Measurements from ENCODE around the gene SLC16A3.

DNA sequence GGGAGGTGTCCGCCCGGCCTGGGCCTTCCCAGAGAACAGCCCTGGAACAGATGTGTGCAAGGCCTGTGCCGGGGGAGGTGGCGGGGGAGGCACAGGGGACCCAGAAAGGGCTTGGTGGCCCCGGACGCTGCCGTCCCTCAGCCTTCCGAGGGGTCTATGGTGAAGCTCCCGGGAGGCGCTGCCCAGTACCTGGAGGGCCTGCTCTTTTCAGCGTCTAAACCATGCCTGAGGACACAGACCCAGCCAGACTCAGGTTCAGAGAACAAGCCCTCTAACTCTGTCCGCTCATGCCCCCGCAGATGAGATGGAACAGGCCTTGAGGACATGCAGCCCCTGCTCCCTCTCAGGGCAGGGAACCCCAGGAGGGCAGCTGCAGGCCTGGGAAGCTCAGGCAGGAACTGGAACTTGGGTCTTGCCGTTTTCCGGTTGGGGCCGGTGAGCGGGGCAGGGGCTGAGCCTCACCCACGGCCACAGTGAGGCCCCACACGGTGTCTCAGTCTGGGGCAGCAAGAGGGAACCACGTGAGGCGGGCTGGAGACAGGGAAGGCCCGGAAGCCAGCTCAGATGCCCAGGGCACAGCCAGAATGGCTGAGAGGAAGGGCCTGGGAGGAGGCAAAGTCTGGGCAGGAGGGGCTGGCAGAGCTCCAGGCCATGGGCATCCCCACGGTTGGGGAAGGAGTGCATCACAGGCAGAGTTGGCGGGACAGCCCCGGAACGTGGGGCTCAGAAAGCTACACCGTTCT is 12.5 kb downstream of the SLC16A3 start:
- no peak for TF ChIP-seq ZFP3 (CRISPR knock-in tag; IDR thresholded peaks at IDR 0.05)
- TF ChIP-seq RARB (CRISPR knock-in tag; IDR thresholded peaks at IDR 0.05): no peak
- no peak for TF ChIP-seq ISL1 (CRISPR knock-in tag; IDR thresholded peaks at IDR 0.05)
- TF ChIP-seq, protein P1, sequence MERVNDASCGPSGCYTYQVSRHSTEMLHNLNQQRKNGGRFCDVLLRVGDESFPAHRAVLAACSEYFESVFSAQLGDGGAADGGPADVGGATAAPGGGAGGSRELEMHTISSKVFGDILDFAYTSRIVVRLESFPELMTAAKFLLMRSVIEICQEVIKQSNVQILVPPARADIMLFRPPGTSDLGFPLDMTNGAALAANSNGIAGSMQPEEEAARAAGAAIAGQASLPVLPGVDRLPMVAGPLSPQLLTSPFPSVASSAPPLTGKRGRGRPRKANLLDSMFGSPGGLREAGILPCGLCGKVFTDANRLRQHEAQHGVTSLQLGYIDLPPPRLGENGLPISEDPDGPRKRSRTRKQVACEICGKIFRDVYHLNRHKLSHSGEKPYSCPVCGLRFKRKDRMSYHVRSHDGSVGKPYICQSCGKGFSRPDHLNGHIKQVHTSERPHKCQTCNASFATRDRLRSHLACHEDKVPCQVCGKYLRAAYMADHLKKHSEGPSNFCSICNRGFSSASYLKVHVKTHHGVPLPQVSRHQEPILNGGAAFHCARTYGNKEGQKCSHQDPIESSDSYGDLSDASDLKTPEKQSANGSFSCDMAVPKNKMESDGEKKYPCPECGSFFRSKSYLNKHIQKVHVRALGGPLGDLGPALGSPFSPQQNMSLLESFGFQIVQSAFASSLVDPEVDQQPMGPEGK (CRISPR knock-in tag; IDR thresholded peaks at IDR 0.05; ENCODE audit: borderline replicate concordance): no peak
- TF ChIP-seq ZFP30 (CRISPR knock-in tag; IDR thresholded peaks at IDR 0.05): no peak
- TF ChIP-seq OSR1 (CRISPR knock-in tag; IDR thresholded peaks at IDR 0.05): no peak
- TF ChIP-seq CSDC2 (CRISPR knock-in tag; IDR thresholded peaks at IDR 0.05): no peak
- TF ChIP-seq, protein P2, sequence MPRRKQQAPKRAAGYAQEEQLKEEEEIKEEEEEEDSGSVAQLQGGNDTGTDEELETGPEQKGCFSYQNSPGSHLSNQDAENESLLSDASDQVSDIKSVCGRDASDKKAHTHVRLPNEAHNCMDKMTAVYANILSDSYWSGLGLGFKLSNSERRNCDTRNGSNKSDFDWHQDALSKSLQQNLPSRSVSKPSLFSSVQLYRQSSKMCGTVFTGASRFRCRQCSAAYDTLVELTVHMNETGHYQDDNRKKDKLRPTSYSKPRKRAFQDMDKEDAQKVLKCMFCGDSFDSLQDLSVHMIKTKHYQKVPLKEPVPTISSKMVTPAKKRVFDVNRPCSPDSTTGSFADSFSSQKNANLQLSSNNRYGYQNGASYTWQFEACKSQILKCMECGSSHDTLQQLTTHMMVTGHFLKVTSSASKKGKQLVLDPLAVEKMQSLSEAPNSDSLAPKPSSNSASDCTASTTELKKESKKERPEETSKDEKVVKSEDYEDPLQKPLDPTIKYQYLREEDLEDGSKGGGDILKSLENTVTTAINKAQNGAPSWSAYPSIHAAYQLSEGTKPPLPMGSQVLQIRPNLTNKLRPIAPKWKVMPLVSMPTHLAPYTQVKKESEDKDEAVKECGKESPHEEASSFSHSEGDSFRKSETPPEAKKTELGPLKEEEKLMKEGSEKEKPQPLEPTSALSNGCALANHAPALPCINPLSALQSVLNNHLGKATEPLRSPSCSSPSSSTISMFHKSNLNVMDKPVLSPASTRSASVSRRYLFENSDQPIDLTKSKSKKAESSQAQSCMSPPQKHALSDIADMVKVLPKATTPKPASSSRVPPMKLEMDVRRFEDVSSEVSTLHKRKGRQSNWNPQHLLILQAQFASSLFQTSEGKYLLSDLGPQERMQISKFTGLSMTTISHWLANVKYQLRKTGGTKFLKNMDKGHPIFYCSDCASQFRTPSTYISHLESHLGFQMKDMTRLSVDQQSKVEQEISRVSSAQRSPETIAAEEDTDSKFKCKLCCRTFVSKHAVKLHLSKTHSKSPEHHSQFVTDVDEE (CRISPR knock-in tag; IDR thresholded peaks at IDR 0.05): no peak
- TF ChIP-seq PPARA (CRISPR knock-in tag; IDR thresholded peaks at IDR 0.05; ENCODE audit: borderline replicate concordance): no peak
- no peak for TF ChIP-seq ZNF8 (CRISPR knock-in tag; IDR thresholded peaks at IDR 0.05)
